ENCODE results near the gene CA9. TPM values are rescaled to one million over a fixed set of nuclear protein-coding genes. Genes with fewer than 3 reads are reported as not detected.

The CA9 gene
- total RNA-seq, 1 donor from 2014 or later = 2.9 TPM

GRCh38 chr9:35729101-35729500, 55.4 kb downstream of the CA9 start:
- no peak for DNase-seq (ENCODE audit: low spot score)
- peaks cover 24% of the 10 kb centered on the region for H3K36me3 Mint-ChIP-seq (ENCODE audit: low read depth)
- H3K4me1 Mint-ChIP-seq (ENCODE audit: low read depth) = peaks cover 29% of the 10 kb centered on the region
- H3K27me3 Mint-ChIP-seq (ENCODE audit: low read depth) = no peaks in the 10 kb centered on the region
- H3K27ac Mint-ChIP-seq (ENCODE audit: unreplicated experiment) = no peak overlapping the region
- no peak for TF ChIP-seq CTCF (IDR thresholded peaks at IDR 0.05)
- H3K9me3 Mint-ChIP-seq (ENCODE audit: low read depth) = no peaks in the 10 kb centered on the region
- H3K4me3 Mint-ChIP-seq (ENCODE audit: unreplicated experiment) = no peak overlapping the region

GRCh38 chr9:35729700-35730485, 56.2 kb downstream of the CA9 start:
- H3K9me3 Mint-ChIP-seq (ENCODE audit: low read depth) = no peaks in the 10 kb centered on the region
- H3K36me3 Mint-ChIP-seq (ENCODE audit: low read depth) = peaks cover 17% of the 10 kb centered on the region
- no peak overlapping the region for H3K27ac Mint-ChIP-seq (ENCODE audit: unreplicated experiment)
- peaks cover 28% of the 10 kb centered on the region for H3K4me1 Mint-ChIP-seq (ENCODE audit: low read depth)
- DNase-seq (ENCODE audit: low spot score) = no peak
- no peaks in the 10 kb centered on the region for H3K27me3 Mint-ChIP-seq (ENCODE audit: low read depth)
- TF ChIP-seq CTCF (IDR thresholded peaks at IDR 0.05) = peak; percentile 79
- no peak overlapping the region for H3K4me3 Mint-ChIP-seq (ENCODE audit: unreplicated experiment)

- no peak for TF ChIP-seq CTCF (IDR thresholded peaks at IDR 0.05)
- peaks cover 18% of the 10 kb centered on the region for H3K36me3 Mint-ChIP-seq (ENCODE audit: low read depth)
- H3K27me3 Mint-ChIP-seq (ENCODE audit: low read depth) = no peaks in the 10 kb centered on the region
- no peak overlapping the region for H3K27ac Mint-ChIP-seq (ENCODE audit: unreplicated experiment)
- no peak overlapping the region for H3K4me3 Mint-ChIP-seq (ENCODE audit: unreplicated experiment)
- DNase-seq (ENCODE audit: low spot score) = no peak
- H3K4me1 Mint-ChIP-seq (ENCODE audit: low read depth) = peaks cover 25% of the 10 kb centered on the region
- no peaks in the 10 kb centered on the region for H3K9me3 Mint-ChIP-seq (ENCODE audit: low read depth)
Measured at GRCh38 chr9:35730486-35730854, 56.7 kb downstream of the CA9 start.

Small RNA genes within 50 kb of the gene (microRNA-seq; reads per million reads assigned to microRNA genes)
- gene MIR6852 (ENCODE audit: borderline number of aligned reads) = 3.3 reads per million

Other genes with a start within 250 kb of the CA9 start
- 96.3 to 135 TPM (median 107 TPM) in 3 replicates for gene RUSC2, start 183.8 kb upstream of the CA9 start, total RNA-seq
- gene TESK1, start 68.7 kb upstream of the CA9 start, total RNA-seq = 50.7 to 54.7 TPM (median 54.3 TPM) in 3 replicates
- 0.51 to 1.1 TPM (median 1.1 TPM) in 3 replicates for gene CD72, start 55.5 kb upstream of the CA9 start, total RNA-seq
- not detected in 3 replicates for gene SIT1, start 23.0 kb upstream of the CA9 start, total RNA-seq
- gene RMRP, start 15.9 kb upstream of the CA9 start, total RNA-seq = 11,782 to 13,339 TPM (median 12,386 TPM) in 3 replicates
- gene CCDC107, start 15.6 kb upstream of the CA9 start, total RNA-seq = 31.1 to 55.2 TPM (median 52.2 TPM) in 3 replicates
- gene ARHGEF39, start 8.7 kb upstream of the CA9 start, total RNA-seq = 0.79 to 2.3 TPM (median 0.85 TPM) in 3 replicates
- 498 to 2,023 TPM (median 2,016 TPM) in 3 replicates for gene TPM2, start 16.0 kb downstream of the CA9 start, total RNA-seq
- gene TLN1, start 58.3 kb downstream of the CA9 start, total RNA-seq = 490 to 684 TPM (median 655 TPM) in 3 replicates
- 55.5 to 63.4 TPM (median 56.7 TPM) in 3 replicates for gene CREB3, start 58.7 kb downstream of the CA9 start, total RNA-seq
- gene GBA2, start 75.3 kb downstream of the CA9 start, total RNA-seq = 50.9 to 52.1 TPM (median 51.6 TPM) in 3 replicates
- gene RGP1, start 75.4 kb downstream of the CA9 start, total RNA-seq = 27.7 to 28.6 TPM (median 27.9 TPM) in 3 replicates
- not detected in 3 replicates for gene MSMP, start 80.3 kb downstream of the CA9 start, total RNA-seq
- gene NPR2, start 117.7 kb downstream of the CA9 start, total RNA-seq = 38.3 to 46.2 TPM (median 40.2 TPM) in 3 replicates
- 0.30 to 3.3 TPM (median 0.82 TPM) in 3 replicates for gene SPAG8, start 138.3 kb downstream of the CA9 start, total RNA-seq
- gene HINT2, start 141.1 kb downstream of the CA9 start, total RNA-seq = 30.3 to 32.8 TPM (median 32.0 TPM) in 3 replicates
- not detected in 3 replicates for gene FAM221B, start 154.8 kb downstream of the CA9 start, total RNA-seq
- 17.4 to 18.2 TPM (median 18.1 TPM) in 3 replicates for gene TMEM8B, start 155.3 kb downstream of the CA9 start, total RNA-seq
- not detected in 3 replicates for gene OR13J1, start 196.5 kb downstream of the CA9 start, total RNA-seq
- 7.2 to 16.6 TPM (median 7.8 TPM) in 3 replicates for gene HRCT1, start 232.3 kb downstream of the CA9 start, total RNA-seq
- gene SPAAR, start 235.6 kb downstream of the CA9 start, total RNA-seq = 0.70 to 1.3 TPM (median 0.77 TPM) in 3 replicates